Muscle of leg (tissue), 16 donors: Measurements from ENCODE around the gene NEUROG2. TPM values are rescaled to one million over a fixed set of nuclear protein-coding genes. Genes with fewer than 3 reads are reported as not detected.
"Not testable (repeated sequence)": the region's sequence is repeated elsewhere in the genome, so short reads cannot be mapped to it uniquely, and the experiment has no call there.

Experiments used
- DNase-seq: peaks from one replicate; pipeline ENCODE4 v3.0.0; 2013
- H3K27ac ChIP-seq: one replicate; pipeline ENCODE4 v1.5.1; 2013; ENCODE audit warnings: mild to moderate bottlenecking, low read length, control low read depth
- H3K27me3 ChIP-seq: one replicate; pipeline ENCODE4 v1.6.1; 2013; ENCODE audit warnings: low read length; ENCODE audit not compliant: control insufficient read depth, insufficient read depth
- H3K36me3 ChIP-seq: one replicate; pipeline ENCODE4 v1.6.1; 2013; ENCODE audit warnings: low read length; ENCODE audit not compliant: control insufficient read depth, insufficient read depth
- H3K4me1 ChIP-seq: one replicate; pipeline ENCODE4 v1.6.1; 2013; ENCODE audit warnings: low read length; ENCODE audit not compliant: control insufficient read depth, insufficient read depth
- H3K4me3 ChIP-seq: one replicate; pipeline ENCODE4 v1.5.1; 2013; ENCODE audit warnings: low read length, control low read depth
- H3K9me3 ChIP-seq: replicated peaks from 2 replicates; pipeline ENCODE4 v1.6.1; 2013; ENCODE audit warnings: low read depth, low read length; ENCODE audit not compliant: control insufficient read depth
- WGBS: methylation state at CpG from one replicate; pipeline ENCODE4 v1.1.5; 2013; ENCODE audit warnings: missing lambda C conversion rate; ENCODE audit not compliant: insufficient coverage; 5-methylcytosine and 5-hydroxymethylcytosine counted together
- long read RNA-seq, 11 donors: transcript quantifications; one replicate each; lab custom pipeline, GENCODE V29; 2026
- polyA plus RNA-seq, 8 donors: library from polyadenylated mRNA; unstranded; fragments of 120-200 nt; gene quantifications; one replicate each; pipeline versions ENCODE4 v1.2.1 to v1.2.3, GENCODE V29; 2013; ENCODE audit warnings: inconsistent platforms in 1 of 8, low replicate concordance in 1 of 8; ENCODE audit not compliant: insufficient read length in 8 of 8, insufficient read depth in 1 of 8
- total RNA-seq: library from RNA; stranded (reverse); fragments of 120-200 nt; gene quantifications from one replicate; pipeline ENCODE4 v1.2.4, GENCODE V29; 2013

Gene NEUROG2
- not detected for total RNA-seq
- polyA plus RNA-seq: not detected
- long read RNA-seq, donor 1: 0 reads
- long read RNA-seq, donor 2: 0 reads
- long read RNA-seq, donor 3: 0 reads
- long read RNA-seq, donor 4: 0 reads
- long read RNA-seq, donor 5: 0 reads
- long read RNA-seq, donor 6: 0 reads
- long read RNA-seq, donor 7: 0 reads
- long read RNA-seq, donor 8: 0 reads
- long read RNA-seq, donor 9: 0 reads
- long read RNA-seq, donor 10: 0 reads
- long read RNA-seq, donor 11: 0 reads

- no peak for DNase-seq
- Histone ChIP-seq H3K36me3 (no peaks in the 10 kb centered on the region), H3K9me3 (no peaks in the 10 kb centered on the region), H3K4me1 (peaks cover 37% of the 10 kb centered on the region), H3K4me3 (peak within 1 kb of the TSS; percentile 61), H3K27me3 (peaks cover 76% of the 10 kb centered on the region), H3K27ac (no peak within 1 kb of the TSS)
- WGBS: 2% methylated on average over 7 of the region's 15 CpGs
These were observed at the start of gene NEUROG2 for GRCh38 chr4:112516066-112516470. Gene NEUROG2, minus strand, starts transcription at chr4:112516180. Its CDS starts 705 bp downstream, at chr4:112515475.

- 93% methylated on average over 15 of the region's 25 CpGs for WGBS
- H3K4me1 ChIP-seq: no peaks in the 10 kb centered on the region
- H3K36me3 ChIP-seq: no peaks in the 10 kb centered on the region
- no peak overlapping the region for H3K4me3 ChIP-seq
- no peak for DNase-seq
- H3K9me3 ChIP-seq: no peaks in the 10 kb centered on the region
- H3K27me3 ChIP-seq: no peaks in the 10 kb centered on the region
- no peak overlapping the region for H3K27ac ChIP-seq
These were observed 48.8 kb upstream of the NEUROG2 start for GRCh38 chr4:112564706-112565270.

GRCh38 chr4:112563431-112564200 is 47.6 kb upstream of the NEUROG2 start:
- no peaks in the 10 kb centered on the region for H3K9me3 ChIP-seq
- no peak overlapping the region for H3K27ac ChIP-seq
- no CpG with 5 or more reads among the region's 4 CpGs for WGBS
- no peaks in the 10 kb centered on the region for H3K27me3 ChIP-seq
- DNase-seq: no peak
- no peak overlapping the region for H3K4me3 ChIP-seq
- no peaks in the 10 kb centered on the region for H3K4me1 ChIP-seq
- peaks cover 2% of the 10 kb centered on the region for H3K36me3 ChIP-seq

- no peak for DNase-seq
- no CpG with 5 or more reads among the region's 2 CpGs for WGBS
- H3K9me3 ChIP-seq: no peaks in the 10 kb centered on the region
- H3K4me3 ChIP-seq: no peak overlapping the region
- H3K27me3 ChIP-seq: no peaks in the 10 kb centered on the region
- H3K27ac ChIP-seq: no peak overlapping the region
- peaks cover 4% of the 10 kb centered on the region for H3K36me3 ChIP-seq
- no peaks in the 10 kb centered on the region for H3K4me1 ChIP-seq
These were observed 46.4 kb upstream of the NEUROG2 start for GRCh38 chr4:112562254-112562879.

- no peaks in the 10 kb centered on the region for H3K27me3 ChIP-seq
- WGBS: 100% methylated on average over 2 of the region's 2 CpGs
These were observed 44.1 kb upstream of the NEUROG2 start for GRCh38 chr4:112560084-112560483.

GRCh38 chr4:112559053-112559452 is 43.1 kb upstream of the NEUROG2 start:
- WGBS: no CpG with 5 or more reads among the region's 3 CpGs
- H3K27ac ChIP-seq: no peak overlapping the region
- H3K4me1 ChIP-seq: no peaks in the 10 kb centered on the region
- no peaks in the 10 kb centered on the region for H3K9me3 ChIP-seq
- DNase-seq: no peak
- H3K4me3 ChIP-seq: no peak overlapping the region
- no peaks in the 10 kb centered on the region for H3K27me3 ChIP-seq
- peaks cover 4% of the 10 kb centered on the region for H3K36me3 ChIP-seq

More at GRCh38 chr4:112560084-112560483, 44.1 kb upstream of the NEUROG2 start:
- peaks cover 4% of the 10 kb centered on the region for H3K36me3 ChIP-seq
- H3K4me1 ChIP-seq: no peaks in the 10 kb centered on the region
- DNase-seq: peak; percentile 2
- H3K4me3 ChIP-seq: no peak overlapping the region
- H3K27ac ChIP-seq: no peak overlapping the region
- no peaks in the 10 kb centered on the region for H3K9me3 ChIP-seq

- Histone ChIP-seq H3K27ac (no peak overlapping the region), H3K9me3 (no peaks in the 10 kb centered on the region), H3K27me3 (no peaks in the 10 kb centered on the region), H3K4me1 (no peaks in the 10 kb centered on the region), H3K36me3 (peaks cover 4% of the 10 kb centered on the region), H3K4me3 (no peak overlapping the region)
- no peak for DNase-seq
- WGBS: no CpG with 5 or more reads among the region's 2 CpGs
These were observed 41.9 kb upstream of the NEUROG2 start for GRCh38 chr4:112557676-112558411.

- H3K9me3 ChIP-seq, H3K4me1 ChIP-seq, H3K4me3 ChIP-seq, DNase-seq, H3K36me3 ChIP-seq, H3K27me3 ChIP-seq, H3K27ac ChIP-seq: not testable (repeated sequence)
- WGBS: no CpG with 5 or more reads among the region's 3 CpGs
These were observed 38.3 kb upstream of the NEUROG2 start for GRCh38 chr4:112554271-112554670.

GRCh38 chr4:112552668-112553067 is 36.7 kb upstream of the NEUROG2 start:
- Histone ChIP-seq H3K36me3 (peaks cover 2% of the 10 kb centered on the region), H3K9me3 (no peaks in the 10 kb centered on the region), H3K27me3 (no peaks in the 10 kb centered on the region), H3K4me1 (no peaks in the 10 kb centered on the region), H3K4me3 (no peak overlapping the region), H3K27ac (no peak overlapping the region)
- DNase-seq: peak; percentile 5
- no CpG with 5 or more reads among the region's 2 CpGs for WGBS
